Measurements from ENCODE around the gene ETV7.

Gene ETV7

DNA sequence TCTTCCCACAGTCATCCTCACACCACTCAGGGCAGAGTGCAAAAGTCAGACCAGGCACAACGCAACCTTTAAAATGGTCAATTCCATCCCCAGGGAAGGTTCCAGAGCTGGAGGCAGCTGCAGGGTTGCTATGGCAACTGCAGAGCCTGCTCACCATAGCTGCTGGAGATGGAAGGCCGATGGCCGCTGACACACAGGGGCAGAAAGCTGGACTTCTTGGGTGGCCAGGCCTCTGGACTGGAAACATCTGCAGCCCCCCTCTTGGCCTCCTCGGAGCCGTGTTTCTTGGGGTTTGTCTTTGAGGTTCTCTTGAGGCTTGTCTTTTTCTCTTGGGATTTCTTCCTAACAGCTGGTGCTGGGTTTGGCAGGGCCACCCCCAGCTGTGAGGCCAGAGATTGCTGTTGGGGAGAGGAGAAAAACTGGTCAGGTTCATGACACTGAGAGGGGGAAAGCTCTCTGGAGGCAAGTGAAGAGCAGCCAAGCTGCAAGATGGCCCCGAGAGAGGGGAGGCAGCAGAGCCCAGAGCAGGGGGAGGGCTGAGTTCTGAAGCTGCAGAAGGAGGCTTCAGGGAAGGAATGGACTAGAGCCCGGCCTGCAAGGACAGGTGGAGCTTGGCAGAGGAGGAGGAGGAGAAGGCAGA is 61.0 kb downstream of the ETV7 start:
- no peak overlapping the region for H3K4me3 ChIP-seq (replicated peaks; ENCODE audit: low read depth, low read length)
- no peak for DNase-seq (ENCODE audit: extremely low read depth, insufficient read length)
- TF ChIP-seq, protein P1, sequence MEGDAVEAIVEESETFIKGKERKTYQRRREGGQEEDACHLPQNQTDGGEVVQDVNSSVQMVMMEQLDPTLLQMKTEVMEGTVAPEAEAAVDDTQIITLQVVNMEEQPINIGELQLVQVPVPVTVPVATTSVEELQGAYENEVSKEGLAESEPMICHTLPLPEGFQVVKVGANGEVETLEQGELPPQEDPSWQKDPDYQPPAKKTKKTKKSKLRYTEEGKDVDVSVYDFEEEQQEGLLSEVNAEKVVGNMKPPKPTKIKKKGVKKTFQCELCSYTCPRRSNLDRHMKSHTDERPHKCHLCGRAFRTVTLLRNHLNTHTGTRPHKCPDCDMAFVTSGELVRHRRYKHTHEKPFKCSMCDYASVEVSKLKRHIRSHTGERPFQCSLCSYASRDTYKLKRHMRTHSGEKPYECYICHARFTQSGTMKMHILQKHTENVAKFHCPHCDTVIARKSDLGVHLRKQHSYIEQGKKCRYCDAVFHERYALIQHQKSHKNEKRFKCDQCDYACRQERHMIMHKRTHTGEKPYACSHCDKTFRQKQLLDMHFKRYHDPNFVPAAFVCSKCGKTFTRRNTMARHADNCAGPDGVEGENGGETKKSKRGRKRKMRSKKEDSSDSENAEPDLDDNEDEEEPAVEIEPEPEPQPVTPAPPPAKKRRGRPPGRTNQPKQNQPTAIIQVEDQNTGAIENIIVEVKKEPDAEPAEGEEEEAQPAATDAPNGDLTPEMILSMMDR (IDR thresholded peaks at IDR 0.05; ENCODE audit: insufficient read depth, low read length, poor library complexity, severe bottlenecking), result no peak
- no peaks in the 10 kb centered on the region for H3K36me3 ChIP-seq (ENCODE audit: control insufficient read depth, insufficient read depth, low read length)
- no peaks in the 10 kb centered on the region; the same call in 1 of the 2 replicates for H3K27me3 ChIP-seq (replicated peaks; ENCODE audit: control insufficient read depth, insufficient read depth, low read length)

DNA sequence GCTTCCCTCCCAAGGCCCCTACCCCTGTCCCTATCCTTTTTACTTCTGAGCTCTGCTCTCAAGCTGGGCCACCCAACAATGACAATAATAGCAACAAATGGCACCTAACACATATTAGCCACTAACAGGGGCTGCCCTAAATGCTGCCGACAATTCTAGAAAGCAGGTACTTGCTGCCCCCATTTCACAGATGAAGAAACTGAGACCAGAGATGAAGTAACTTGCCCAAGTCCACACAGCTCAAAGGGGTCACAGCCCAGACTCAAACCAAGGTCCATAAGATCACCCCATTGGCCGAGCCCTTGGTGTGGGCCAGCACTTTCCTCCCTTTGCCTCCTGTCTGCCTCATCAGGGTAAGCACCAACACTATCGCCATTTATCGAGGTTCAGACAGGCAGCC is 62.8 kb downstream of the ETV7 start:
- Histone ChIP-seq H3K4me3 (replicated peaks; ENCODE audit: low read depth, low read length) (no peak overlapping the region), H3K36me3 (ENCODE audit: control insufficient read depth, insufficient read depth, low read length) (no peaks in the 10 kb centered on the region), H3K27me3 (replicated peaks; ENCODE audit: control insufficient read depth, insufficient read depth, low read length) (no peaks in the 10 kb centered on the region; the same call in 1 of the 2 replicates)
- DNase-seq (ENCODE audit: extremely low read depth, insufficient read length), result no peak
- TF ChIP-seq, protein P1 (IDR thresholded peaks at IDR 0.05; ENCODE audit: insufficient read depth, low read length, poor library complexity, severe bottlenecking), result no peak

DNA sequence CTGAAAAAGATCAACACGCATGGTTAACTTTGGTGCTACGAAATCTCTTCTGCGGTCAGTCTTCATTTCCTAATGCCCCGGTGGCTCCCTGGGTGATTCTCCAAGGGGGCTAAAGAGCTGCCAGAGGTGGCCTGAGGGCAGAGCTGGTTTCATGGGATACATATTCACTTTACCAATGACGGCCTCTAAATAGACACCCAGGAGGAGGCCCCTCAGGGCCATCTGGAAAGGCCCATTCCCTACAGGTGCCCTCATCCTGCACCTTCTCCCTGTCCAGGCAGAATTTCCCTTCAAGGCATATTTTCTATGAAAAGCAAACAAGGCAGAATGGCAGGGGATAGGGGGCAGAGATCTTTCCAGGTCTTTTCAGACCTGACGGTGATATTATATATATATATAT is 63.3 kb downstream of the ETV7 start:
- no peaks in the 10 kb centered on the region; the same call in 1 of the 2 replicates for H3K27me3 ChIP-seq (replicated peaks; ENCODE audit: control insufficient read depth, insufficient read depth, low read length)
- no peaks in the 10 kb centered on the region for H3K36me3 ChIP-seq (ENCODE audit: control insufficient read depth, insufficient read depth, low read length)
- DNase-seq (ENCODE audit: extremely low read depth, insufficient read length), result no peak
- no peak overlapping the region for H3K4me3 ChIP-seq (replicated peaks; ENCODE audit: low read depth, low read length)
- TF ChIP-seq, protein P1 (IDR thresholded peaks at IDR 0.05; ENCODE audit: insufficient read depth, low read length, poor library complexity, severe bottlenecking), result no peak

DNA sequence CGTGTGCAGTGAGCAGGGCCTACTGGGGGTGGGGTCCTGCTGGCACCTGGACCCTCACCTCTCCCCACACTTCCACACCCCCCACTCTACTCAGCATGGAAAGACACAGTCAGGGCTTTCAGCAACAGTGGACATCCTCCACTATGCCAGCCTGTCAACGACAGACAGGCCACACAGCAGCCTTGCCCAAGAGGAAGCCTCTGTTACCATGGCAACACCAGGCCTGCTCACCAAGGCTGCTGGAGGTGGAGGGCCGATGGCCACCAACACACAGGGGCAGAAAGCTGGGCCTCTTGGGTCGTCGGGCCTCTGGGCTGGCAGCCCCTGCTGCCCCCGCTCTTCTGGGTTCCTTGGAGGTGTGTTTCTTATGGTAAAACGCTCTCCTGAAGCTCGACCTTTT is 64.4 kb downstream of the ETV7 start:
- Histone ChIP-seq H3K4me3 (replicated peaks; ENCODE audit: low read depth, low read length) (no peak overlapping the region), H3K27me3 (replicated peaks; ENCODE audit: control insufficient read depth, insufficient read depth, low read length) (no peaks in the 10 kb centered on the region; the same call in 1 of the 2 replicates), H3K36me3 (ENCODE audit: control insufficient read depth, insufficient read depth, low read length) (no peaks in the 10 kb centered on the region)
- no peak for DNase-seq (ENCODE audit: extremely low read depth, insufficient read length)
- TF ChIP-seq, protein P1 (IDR thresholded peaks at IDR 0.05; ENCODE audit: insufficient read depth, low read length, poor library complexity, severe bottlenecking), result no peak

DNA sequence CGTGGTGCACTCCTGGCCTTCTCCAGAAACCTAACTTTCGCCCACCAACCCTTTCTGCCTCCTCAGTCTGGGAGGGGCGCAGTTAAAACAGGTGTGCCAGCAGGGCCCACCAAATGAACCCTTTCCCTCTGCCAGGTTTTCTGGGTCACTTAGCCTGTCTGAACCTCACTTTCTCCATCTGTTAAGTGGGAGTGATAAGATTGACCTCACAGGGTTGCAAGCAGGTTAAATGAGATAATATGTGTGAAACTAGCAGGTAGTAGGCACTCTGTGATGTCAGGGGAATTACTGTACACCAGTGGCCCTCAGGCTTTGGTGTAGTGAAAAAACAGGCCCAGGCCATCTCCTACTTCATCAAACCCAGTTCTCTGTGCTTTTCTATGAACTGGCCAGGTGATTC is 64.9 kb downstream of the ETV7 start:
- DNase-seq (ENCODE audit: extremely low read depth, insufficient read length), result no peak
- Histone ChIP-seq H3K4me3 (replicated peaks; ENCODE audit: low read depth, low read length) (no peak overlapping the region), H3K27me3 (replicated peaks; ENCODE audit: control insufficient read depth, insufficient read depth, low read length) (no peaks in the 10 kb centered on the region; the same call in 1 of the 2 replicates), H3K36me3 (ENCODE audit: control insufficient read depth, insufficient read depth, low read length) (no peaks in the 10 kb centered on the region)
- TF ChIP-seq, protein P1 (IDR thresholded peaks at IDR 0.05; ENCODE audit: insufficient read depth, low read length, poor library complexity, severe bottlenecking), result no peak

DNA sequence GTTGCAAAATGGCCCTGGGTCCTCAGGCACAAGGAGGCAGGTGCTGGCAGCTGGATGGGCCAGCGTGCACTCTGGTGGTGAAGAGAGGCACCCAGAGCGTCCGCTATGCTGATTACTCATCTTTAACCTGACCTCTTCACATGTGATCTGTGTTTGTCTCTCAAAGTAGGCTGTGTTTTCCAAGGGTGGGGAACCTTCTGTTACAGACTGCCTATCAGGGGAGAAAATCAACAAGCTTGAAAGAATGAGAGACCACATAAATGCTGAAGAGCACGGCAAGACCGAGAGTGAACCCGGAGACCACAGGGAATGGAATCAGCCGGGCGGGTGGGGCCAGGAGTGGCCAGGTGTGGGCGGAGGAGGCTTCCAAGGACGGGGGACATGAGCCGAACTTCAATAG is 67.0 kb downstream of the ETV7 start:
- Histone ChIP-seq H3K4me3 (replicated peaks; ENCODE audit: low read depth, low read length) (no peak overlapping the region), H3K27me3 (replicated peaks; ENCODE audit: control insufficient read depth, insufficient read depth, low read length) (no peaks in the 10 kb centered on the region; the same call in 1 of the 2 replicates), H3K36me3 (ENCODE audit: control insufficient read depth, insufficient read depth, low read length) (no peaks in the 10 kb centered on the region)
- TF ChIP-seq, protein P1 (IDR thresholded peaks at IDR 0.05; ENCODE audit: insufficient read depth, low read length, poor library complexity, severe bottlenecking), result no peak
- no peak for DNase-seq (ENCODE audit: extremely low read depth, insufficient read length)

Measured in GM06990 (cell line).